Adipocyte (in vitro differentiated cells): ENCODE results near the gene RNF146.
"Not testable (repeated sequence)": the region's sequence is repeated elsewhere in the genome, so short reads cannot be mapped to it uniquely, and the experiment has no call there.

ENCODE experiments used
- DNase-seq: peaks from one replicate; pipeline ENCODE4 v3.0.0-alpha.2; 2015; ENCODE audit warnings: low read depth
- H3K27me3 ChIP-seq: replicated peaks from 2 replicates; pipeline ENCODE4 v1.7.0; 2013; ENCODE audit warnings: mild to moderate bottlenecking, low read length, moderate library complexity; ENCODE audit not compliant: control insufficient read depth, insufficient read depth
- H3K36me3 ChIP-seq: 2 replicates; pipeline ENCODE4 v1.7.0; 2013; ENCODE audit warnings: low read length, mild to moderate bottlenecking, moderate library complexity; ENCODE audit not compliant: control insufficient read depth, insufficient read depth, severe bottlenecking
- H3K4me1 ChIP-seq: 2 replicates; pipeline ENCODE4 v1.7.0; 2013; ENCODE audit warnings: mild to moderate bottlenecking, low read length, moderate library complexity; ENCODE audit not compliant: control insufficient read depth, insufficient read depth
- H3K4me3 ChIP-seq: 2 replicates; pipeline ENCODE4 v1.7.0; 2013; ENCODE audit warnings: mild to moderate bottlenecking, low read length, moderate library complexity
- H3K9ac ChIP-seq: 2 replicates; pipeline ENCODE4 v1.7.0; 2013; ENCODE audit warnings: mild to moderate bottlenecking, low read length, moderate library complexity
- H3K9me3 ChIP-seq: 2 replicates; pipeline ENCODE4 v1.7.0; 2013; ENCODE audit warnings: mild to moderate bottlenecking, low read length, moderate library complexity; ENCODE audit not compliant: control insufficient read depth

Gene RNF146, protein sequence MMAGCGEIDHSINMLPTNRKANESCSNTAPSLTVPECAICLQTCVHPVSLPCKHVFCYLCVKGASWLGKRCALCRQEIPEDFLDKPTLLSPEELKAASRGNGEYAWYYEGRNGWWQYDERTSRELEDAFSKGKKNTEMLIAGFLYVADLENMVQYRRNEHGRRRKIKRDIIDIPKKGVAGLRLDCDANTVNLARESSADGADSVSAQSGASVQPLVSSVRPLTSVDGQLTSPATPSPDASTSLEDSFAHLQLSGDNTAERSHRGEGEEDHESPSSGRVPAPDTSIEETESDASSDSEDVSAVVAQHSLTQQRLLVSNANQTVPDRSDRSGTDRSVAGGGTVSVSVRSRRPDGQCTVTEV

DNA sequence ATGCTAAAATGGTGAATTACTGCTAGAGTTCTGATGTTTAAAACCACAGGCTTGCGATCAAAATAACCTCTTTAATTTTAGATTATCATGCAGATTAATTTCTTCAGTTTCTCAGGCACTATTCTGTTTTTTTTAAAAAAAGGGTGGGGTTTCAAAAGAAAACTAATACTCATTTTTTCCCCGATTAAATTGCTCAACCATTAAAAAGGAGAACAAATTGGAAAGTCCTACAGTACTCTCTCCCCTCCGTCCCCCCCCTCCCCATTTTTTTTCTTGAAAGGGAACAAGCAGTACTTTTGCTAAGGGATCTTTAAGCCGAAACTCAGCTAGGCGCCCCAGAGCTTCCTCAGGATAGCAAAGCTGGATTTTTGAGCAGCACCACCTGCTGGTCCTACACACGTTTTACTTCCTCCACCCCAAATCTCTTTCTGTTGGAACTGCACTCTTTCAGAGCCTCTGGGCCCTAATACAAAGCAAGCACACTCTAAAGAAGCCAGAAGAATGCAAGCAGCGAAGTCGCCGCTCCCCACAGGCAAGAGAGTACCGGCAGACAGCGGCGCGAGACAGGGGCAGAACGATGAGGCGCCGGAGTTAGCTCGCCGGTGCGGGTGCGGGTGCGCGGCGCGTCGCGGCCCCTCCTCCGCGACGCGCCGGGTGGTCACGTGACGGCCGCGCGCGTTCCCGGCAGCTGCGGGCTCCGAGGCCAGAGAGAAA, at the start of gene RNF146:
Gene RNF146, plus strand, starts transcription at position 687 of the 714 bp plus-strand sequence. CDS start 13,475 bp downstream, outside the sequence.
- H3K4me1 ChIP-seq: peaks cover 28% of the 10 kb centered on the region
- no peaks in the 10 kb centered on the region for H3K9me3 ChIP-seq
- H3K9ac ChIP-seq: peak within 1 kb of the TSS; percentile 89
- peak within 1 kb of the TSS; percentile 96 for H3K4me3 ChIP-seq
- no peaks in the 10 kb centered on the region for H3K27me3 ChIP-seq
- DNase-seq: peak; percentile 93
- H3K36me3 ChIP-seq: no peaks in the 10 kb centered on the region

DNA sequence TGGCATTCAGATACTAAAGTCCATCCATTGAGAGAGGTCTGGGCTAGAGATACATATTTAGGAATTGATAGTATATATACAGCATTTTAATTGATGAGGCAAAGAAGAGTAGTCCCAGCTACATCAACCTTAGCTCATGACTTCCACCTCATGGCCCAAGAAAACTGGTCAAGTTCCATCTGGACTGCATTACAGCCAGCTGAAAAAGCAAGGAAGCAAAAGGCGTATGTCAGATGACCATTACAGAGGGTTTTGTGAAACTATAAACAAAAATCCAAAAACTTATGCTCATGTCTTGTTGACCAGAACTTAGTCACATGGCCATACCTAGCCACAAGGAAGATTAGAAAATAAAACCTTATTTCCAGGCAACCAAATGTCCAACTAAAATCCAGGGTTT, 46.8 kb upstream of the RNF146 start:
- H3K9me3 ChIP-seq: no peaks in the 10 kb centered on the region
- no peak overlapping the region for H3K9ac ChIP-seq
- no peaks in the 10 kb centered on the region for H3K27me3 ChIP-seq
- no peak overlapping the region for H3K4me3 ChIP-seq
- DNase-seq: no peak
- peaks cover 15% of the 10 kb centered on the region for H3K4me1 ChIP-seq
- no peaks in the 10 kb centered on the region for H3K36me3 ChIP-seq

DNA sequence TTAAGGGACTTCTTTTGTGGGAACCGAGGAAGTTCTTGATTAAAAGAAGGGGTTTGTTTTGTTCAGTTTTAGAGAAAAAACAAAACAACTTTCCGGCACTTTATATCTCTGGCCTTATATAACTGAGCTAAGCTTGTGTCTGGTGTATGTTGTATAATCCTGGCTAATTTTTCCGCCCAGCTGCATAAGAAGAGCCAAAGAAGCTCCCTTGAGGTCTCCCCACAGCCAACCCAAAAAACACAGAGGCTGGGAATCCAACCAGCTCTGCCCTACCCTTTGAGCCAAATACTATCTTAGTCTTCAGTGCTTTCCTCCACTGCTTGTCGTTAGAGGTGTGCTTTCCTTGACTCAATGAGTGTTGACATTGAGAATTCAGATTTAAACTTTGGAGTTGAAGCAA, 45.5 kb upstream of the RNF146 start:
- no peaks in the 10 kb centered on the region for H3K9me3 ChIP-seq
- no peak overlapping the region for H3K9ac ChIP-seq
- no peaks in the 10 kb centered on the region for H3K36me3 ChIP-seq
- H3K27me3 ChIP-seq: no peaks in the 10 kb centered on the region
- no peak for DNase-seq
- H3K4me1 ChIP-seq: peaks cover 15% of the 10 kb centered on the region
- H3K4me3 ChIP-seq: no peak overlapping the region

DNA sequence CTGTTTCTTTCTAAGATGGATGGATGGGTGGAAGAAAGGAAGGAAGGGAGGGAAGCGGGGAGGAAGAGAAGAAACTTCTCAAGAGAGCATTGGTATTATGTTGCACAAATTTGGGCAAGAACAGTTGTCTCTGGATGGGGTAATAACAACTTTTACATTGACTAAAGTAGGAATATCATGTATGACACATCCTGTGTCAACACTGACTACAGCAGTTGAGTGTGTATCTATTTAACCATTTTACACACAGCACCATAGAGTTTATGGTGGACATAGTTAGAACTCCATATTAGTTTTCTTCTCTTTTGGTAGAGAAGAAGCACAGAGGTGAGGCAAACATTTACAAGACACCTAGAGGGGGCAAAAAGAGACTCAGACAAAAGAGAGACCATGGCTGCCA, 44.2 kb upstream of the RNF146 start:
- peaks cover 15% of the 10 kb centered on the region for H3K4me1 ChIP-seq
- no peak overlapping the region for H3K4me3 ChIP-seq
- no peaks in the 10 kb centered on the region for H3K27me3 ChIP-seq
- no peaks in the 10 kb centered on the region for H3K36me3 ChIP-seq
- no peaks in the 10 kb centered on the region for H3K9me3 ChIP-seq
- H3K9ac ChIP-seq: no peak overlapping the region
- no peak for DNase-seq

DNA sequence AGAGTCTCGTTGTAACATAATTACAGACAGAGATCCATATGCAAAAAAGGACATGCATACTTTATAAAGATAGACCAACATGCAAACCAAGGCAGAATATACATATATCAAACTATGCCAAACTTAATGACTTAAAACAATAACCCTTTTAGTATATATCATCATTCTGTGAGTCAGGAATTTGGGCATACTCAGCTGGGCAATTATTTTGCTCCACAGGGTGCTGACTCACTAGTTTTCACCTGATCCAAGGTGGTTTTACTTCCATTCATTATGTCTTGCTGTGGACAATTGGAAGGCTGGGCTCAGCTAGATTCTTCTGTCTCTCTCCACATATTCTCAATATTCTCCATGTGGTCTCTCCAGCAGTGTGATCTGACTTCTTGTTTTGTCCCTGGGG, 41.2 kb upstream of the RNF146 start:
- DNase-seq: no peak
- H3K9ac ChIP-seq: no peak overlapping the region
- no peaks in the 10 kb centered on the region for H3K36me3 ChIP-seq

DNA sequence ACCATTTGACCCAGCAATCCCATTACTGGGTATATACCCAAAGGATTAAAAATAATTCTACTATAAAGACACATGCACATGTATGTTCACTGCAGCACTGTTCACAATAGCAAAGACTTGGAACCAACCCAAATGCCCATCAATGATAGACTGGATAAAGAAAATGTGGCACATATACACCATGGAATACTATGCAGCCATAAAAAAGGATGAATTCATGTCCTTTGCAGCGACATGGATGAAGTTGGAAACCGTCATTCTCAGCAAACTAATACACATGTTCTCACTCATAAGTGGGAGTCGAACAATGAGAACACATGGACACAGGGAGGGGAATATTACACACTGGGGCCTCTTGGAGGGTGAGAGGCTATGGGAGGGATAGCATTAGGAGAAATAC, 32.8 kb upstream of the RNF146 start:
- peaks cover 20% of the 10 kb centered on the region for H3K9me3 ChIP-seq
- H3K27me3 ChIP-seq, H3K4me3 ChIP-seq, H3K9ac ChIP-seq, DNase-seq, H3K36me3 ChIP-seq, H3K4me1 ChIP-seq: not testable (repeated sequence)

More for the DNA sequence above, 41.2 kb upstream of the RNF146 start:
- Histone ChIP-seq H3K9me3 (peaks cover 5% of the 10 kb centered on the region), H3K4me3 (no peak overlapping the region), H3K4me1 (peaks cover 11% of the 10 kb centered on the region), H3K27me3 (no peaks in the 10 kb centered on the region)

DNA sequence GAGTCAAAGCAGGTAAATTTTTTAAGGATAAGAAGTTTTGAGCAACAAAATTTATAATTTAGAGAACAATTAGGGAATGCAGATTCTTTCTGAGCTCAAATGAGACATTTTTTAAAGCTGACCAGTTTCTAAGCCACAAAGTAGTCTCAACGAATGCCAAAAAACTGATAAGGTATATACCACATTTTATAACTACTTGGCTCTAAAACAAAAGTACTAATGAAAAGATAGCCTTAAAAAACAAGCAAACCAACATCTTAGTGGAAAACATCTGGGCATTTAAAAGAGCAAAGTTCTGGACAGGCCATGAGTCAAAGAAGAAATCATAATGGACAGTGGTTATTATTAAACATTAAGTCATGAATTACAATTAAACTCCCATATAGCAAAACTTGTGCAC, 23.2 kb upstream of the RNF146 start:
- H3K9me3 ChIP-seq: no peaks in the 10 kb centered on the region
- no peak for DNase-seq
- peaks cover 10% of the 10 kb centered on the region for H3K4me1 ChIP-seq
- H3K27me3 ChIP-seq: no peaks in the 10 kb centered on the region
- H3K9ac ChIP-seq: no peak overlapping the region
- H3K36me3 ChIP-seq: no peaks in the 10 kb centered on the region
- no peak overlapping the region for H3K4me3 ChIP-seq

DNA sequence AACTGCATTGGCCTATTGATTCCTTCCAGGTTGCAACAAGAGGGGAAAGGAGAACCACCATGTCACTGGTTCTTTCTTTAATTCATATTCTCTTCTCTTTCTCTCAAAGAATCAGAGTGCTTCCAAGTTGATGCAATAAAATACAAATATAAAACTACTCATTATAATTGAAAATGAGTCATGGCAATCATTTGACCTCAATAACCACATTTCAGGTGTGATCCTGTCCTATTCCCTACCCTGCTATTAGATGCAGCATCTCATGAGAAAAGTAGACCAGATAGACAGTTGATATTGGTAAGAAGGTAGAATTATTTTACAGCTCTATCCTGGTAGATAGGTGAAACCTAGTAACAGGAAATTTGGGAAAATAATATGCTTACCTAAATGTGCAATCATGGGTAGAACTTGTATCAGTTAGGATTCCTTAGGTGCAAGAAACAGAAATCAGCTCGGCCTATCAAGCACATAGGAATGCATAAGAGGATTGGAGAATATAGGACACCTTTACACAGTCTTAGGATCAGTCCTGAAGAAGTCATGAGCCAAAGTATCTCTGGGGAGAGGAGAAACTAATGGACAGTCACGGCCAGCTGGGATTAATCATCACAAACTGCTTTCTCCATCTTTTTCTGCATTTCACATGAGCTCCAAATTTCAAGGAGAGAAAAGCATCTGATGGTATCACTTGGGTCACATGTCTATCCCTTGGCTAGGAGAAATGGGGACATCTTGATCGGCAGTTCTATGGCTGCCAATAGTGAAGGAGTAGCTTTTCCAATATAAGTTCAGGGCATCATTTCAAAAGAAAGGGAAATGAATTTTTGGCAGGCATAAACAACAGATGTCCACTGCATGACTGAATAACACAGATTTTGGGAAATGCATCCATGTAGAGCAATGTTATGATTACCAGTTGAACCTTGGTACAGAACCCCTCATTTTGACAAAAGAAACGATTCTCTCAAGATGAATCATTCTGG, 19.3 kb upstream of the RNF146 start:
- no peaks in the 10 kb centered on the region for H3K27me3 ChIP-seq
- H3K9ac ChIP-seq: no peak overlapping the region
- no peak overlapping the region for H3K4me3 ChIP-seq

DNA sequence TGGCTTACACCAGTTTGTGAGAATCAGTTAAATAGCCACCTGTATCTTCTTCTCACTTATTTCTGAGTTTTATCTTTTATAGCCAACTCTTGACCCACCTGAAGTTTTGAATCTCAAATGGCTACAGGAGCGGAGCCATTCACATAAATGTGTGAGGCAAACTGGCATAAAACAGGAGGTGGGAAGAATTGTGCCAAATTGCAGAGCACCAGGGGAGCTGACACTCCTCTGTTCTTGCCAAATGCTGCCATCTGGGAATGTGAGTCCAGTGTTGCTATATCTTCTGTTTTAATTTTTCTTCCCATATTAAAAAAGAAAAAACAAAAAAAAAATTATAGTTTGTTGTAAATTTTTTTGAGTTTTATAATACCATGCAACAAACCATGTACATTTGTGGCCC, 17.0 kb upstream of the RNF146 start:
- Histone ChIP-seq H3K9ac (no peak overlapping the region), H3K4me1 (peaks cover 10% of the 10 kb centered on the region), H3K27me3 (no peaks in the 10 kb centered on the region), H3K36me3 (no peaks in the 10 kb centered on the region), H3K9me3 (no peaks in the 10 kb centered on the region), H3K4me3 (no peak overlapping the region)
- no peak for DNase-seq

More for the DNA sequence above, 19.3 kb upstream of the RNF146 start:
- Histone ChIP-seq H3K9me3 (no peaks in the 10 kb centered on the region), H3K4me1 (peaks cover 10% of the 10 kb centered on the region), H3K36me3 (no peaks in the 10 kb centered on the region)
- DNase-seq: no peak

DNA sequence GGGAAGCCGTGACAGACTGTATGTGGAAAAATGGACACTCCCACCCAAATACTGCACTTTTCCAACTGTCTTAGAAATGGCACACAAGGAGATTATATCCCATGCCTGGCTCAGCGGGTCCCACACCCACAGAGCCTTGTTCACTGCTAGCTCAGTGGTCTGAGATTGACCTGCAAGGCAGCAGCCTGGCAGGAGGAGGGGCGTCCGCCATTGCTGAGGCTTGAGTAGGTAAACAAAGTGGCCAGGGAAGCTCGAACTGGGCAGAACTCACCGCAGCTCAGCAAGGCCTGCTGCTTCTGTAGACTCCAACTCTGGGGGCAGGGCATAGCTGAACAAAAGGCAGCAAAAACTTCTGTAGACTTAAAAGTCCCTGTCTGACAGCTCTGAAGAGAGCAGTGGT, 11.4 kb upstream of the RNF146 start:
- H3K27me3 ChIP-seq: no peaks in the 10 kb centered on the region
- H3K4me1 ChIP-seq: no peaks in the 10 kb centered on the region
- no peak for DNase-seq
- H3K36me3 ChIP-seq: no peaks in the 10 kb centered on the region
- no peak overlapping the region for H3K4me3 ChIP-seq
- no peak overlapping the region for H3K9ac ChIP-seq
- no peaks in the 10 kb centered on the region for H3K9me3 ChIP-seq

DNA sequence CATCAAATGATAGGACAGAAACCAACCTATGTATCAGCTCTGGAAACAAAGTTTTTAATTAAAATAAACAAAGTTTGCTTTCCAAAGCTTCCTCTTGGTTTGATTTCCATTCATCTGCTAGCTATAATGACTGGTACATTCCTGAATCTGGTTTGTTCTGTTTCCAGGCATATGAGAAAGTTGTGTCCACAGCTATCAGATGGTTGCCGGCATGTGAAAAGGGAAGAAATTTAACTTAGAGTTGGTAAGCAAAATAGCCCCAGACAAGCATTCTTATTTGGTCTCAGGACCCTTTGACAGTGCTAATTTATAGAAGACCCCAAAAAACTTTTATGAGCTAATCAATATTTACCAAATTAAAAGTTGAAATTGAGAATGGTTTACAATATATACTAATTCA, 3.8 kb upstream of the RNF146 start:
- Histone ChIP-seq H3K9ac (no peak overlapping the region), H3K4me1 (peaks cover 4% of the 10 kb centered on the region), H3K9me3 (no peaks in the 10 kb centered on the region), H3K4me3 (no peak overlapping the region), H3K27me3 (no peaks in the 10 kb centered on the region), H3K36me3 (no peaks in the 10 kb centered on the region)
- no peak for DNase-seq
